NCI-H128 (cell line): ENCODE results near the gene SH3BP5.

ENCODE experiments used
- DNase-seq: peaks from one replicate; lab custom pipeline; 2025; ENCODE audit not compliant: unreplicated experiment; lab: John Stamatoyannopoulos, UW

Gene SH3BP5

GRCh38 chr3:15256861-15257341, 75.5 kb downstream of the SH3BP5 start:
- DNase-seq = no peak

- DNase-seq = no peak
These were observed 77.2 kb downstream of the SH3BP5 start for GRCh38 chr3:15255215-15255614.

GRCh38 chr3:15253023-15253697, 79.2 kb downstream of the SH3BP5 start:
- DNase-seq = no peak

- no peak for DNase-seq
These were observed 86.2 kb downstream of the SH3BP5 start for GRCh38 chr3:15246186-15246585.

GRCh38 chr3:15243822-15244482, 88.4 kb downstream of the SH3BP5 start:
- DNase-seq = no peak

GRCh38 chr3:15241341-15241740, 91.0 kb downstream of the SH3BP5 start:
- DNase-seq = no peak

GRCh38 chr3:15229262-15229661, 103.1 kb downstream of the SH3BP5 start:
- DNase-seq = no peak

GRCh38 chr3:15228147-15228546, 104.2 kb downstream of the SH3BP5 start:
- no peak for DNase-seq

- no peak for DNase-seq
These were observed 108.5 kb downstream of the SH3BP5 start for GRCh38 chr3:15223685-15224572.

- no peak for DNase-seq
These were observed 110.7 kb downstream of the SH3BP5 start for GRCh38 chr3:15221574-15222217.

GRCh38 chr3:15220661-15221060, 111.7 kb downstream of the SH3BP5 start:
- no peak for DNase-seq

- no peak for DNase-seq
These were observed 112.3 kb downstream of the SH3BP5 start for GRCh38 chr3:15220056-15220455.

GRCh38 chr3:15218689-15219088, 113.7 kb downstream of the SH3BP5 start:
- DNase-seq = no peak

- DNase-seq = no peak
These were observed 114.5 kb downstream of the SH3BP5 start for GRCh38 chr3:15217841-15218267.

- DNase-seq = no peak
These were observed 115.2 kb downstream of the SH3BP5 start for GRCh38 chr3:15217011-15217671.

- DNase-seq = no peak
These were observed 115.9 kb downstream of the SH3BP5 start for GRCh38 chr3:15216501-15216900.

- no peak for DNase-seq
These were observed 116.4 kb downstream of the SH3BP5 start for GRCh38 chr3:15215996-15216395.

GRCh38 chr3:15214758-15215157, 117.6 kb downstream of the SH3BP5 start:
- DNase-seq = no peak

GRCh38 chr3:15211937-15212336, 120.4 kb downstream of the SH3BP5 start:
- no peak for DNase-seq

- no peak for DNase-seq
These were observed 124.4 kb downstream of the SH3BP5 start for GRCh38 chr3:15207836-15208504.
